WERI-Rb-1 (cell line): ENCODE measurements around the gene GATAD2B.

Source experiments
- DNase-seq: peaks from one replicate; pipeline ENCODE4 v3.0.0-alpha.2; 2020
- H3K27ac ChIP-seq: fragments of 250-450 bp; sonication (Bioruptor Pico); 2 replicates; pipeline ENCODE4 v1.5.1; 2020; ENCODE audit warnings: mild to moderate bottlenecking, moderate library complexity
- H3K27me3 ChIP-seq: fragments of 250-450 bp; sonication (Bioruptor Pico); 2 replicates; pipeline ENCODE4 v1.5.1; 2021; ENCODE audit warnings: mild to moderate bottlenecking, low read depth, moderate library complexity; ENCODE audit not compliant: insufficient read depth, severe bottlenecking
- H3K36me3 ChIP-seq: fragments of 250-450 bp; sonication (Bioruptor Pico); 2 replicates; pipeline ENCODE4 v1.5.1; 2020; ENCODE audit warnings: mild to moderate bottlenecking, moderate library complexity
- H3K4me3 ChIP-seq: 2 replicates; pipeline ENCODE4 v1.5.1; 2011; ENCODE audit warnings: low read depth, mild to moderate bottlenecking, control low read depth, low read length
- H3K9me3 ChIP-seq: fragments of 250-450 bp; sonication (Bioruptor Pico); 2 replicates; pipeline ENCODE4 v1.5.1; 2021; ENCODE audit warnings: mild to moderate bottlenecking, moderate library complexity; ENCODE audit not compliant: severe bottlenecking
- TF ChIP-seq, protein P1 (sequence below): IDR thresholded peaks from 2 replicates; pipeline ENCODE4 v1.5.1; 2011; ENCODE audit warnings: low read depth, mild to moderate bottlenecking, control low read depth, inconsistent platforms, low read length

The GATAD2B gene

DNA sequence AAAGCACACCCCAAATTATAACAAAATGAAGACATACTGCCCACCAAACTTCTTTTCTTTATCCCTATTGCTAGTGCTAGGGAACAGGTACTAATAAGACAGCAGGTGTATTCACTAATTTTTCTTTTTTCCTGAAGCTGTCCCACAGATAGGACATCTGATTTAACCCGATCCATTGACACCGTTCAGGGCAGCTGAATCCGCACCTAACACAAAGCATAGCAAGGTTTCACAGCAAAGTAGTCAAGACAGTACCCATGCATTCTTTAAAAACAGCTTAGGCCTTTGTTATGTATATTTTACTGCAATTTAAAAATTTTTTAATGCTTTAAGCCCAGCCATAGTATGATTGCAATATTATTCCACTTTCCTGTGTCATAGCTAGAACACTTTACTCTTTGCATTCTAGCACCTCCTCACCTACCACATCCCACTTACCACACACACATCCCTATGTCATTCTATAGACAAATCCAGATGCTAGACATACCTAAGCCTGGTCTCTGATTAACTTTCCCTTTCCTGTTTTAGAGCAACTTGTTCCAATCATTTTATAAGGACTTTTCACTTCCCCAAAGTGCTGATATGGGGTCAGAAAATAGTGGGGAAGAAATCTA is 40.4 kb downstream of the GATAD2B start:
- no peak for DNase-seq
- Histone ChIP-seq H3K9me3 (no peaks in the 10 kb centered on the region), H3K27ac (no peak overlapping the region), H3K27me3 (no peaks in the 10 kb centered on the region), H3K36me3 (peaks cover 42% of the 10 kb centered on the region), H3K4me3 (no peak overlapping the region)
- TF ChIP-seq, protein P1, sequence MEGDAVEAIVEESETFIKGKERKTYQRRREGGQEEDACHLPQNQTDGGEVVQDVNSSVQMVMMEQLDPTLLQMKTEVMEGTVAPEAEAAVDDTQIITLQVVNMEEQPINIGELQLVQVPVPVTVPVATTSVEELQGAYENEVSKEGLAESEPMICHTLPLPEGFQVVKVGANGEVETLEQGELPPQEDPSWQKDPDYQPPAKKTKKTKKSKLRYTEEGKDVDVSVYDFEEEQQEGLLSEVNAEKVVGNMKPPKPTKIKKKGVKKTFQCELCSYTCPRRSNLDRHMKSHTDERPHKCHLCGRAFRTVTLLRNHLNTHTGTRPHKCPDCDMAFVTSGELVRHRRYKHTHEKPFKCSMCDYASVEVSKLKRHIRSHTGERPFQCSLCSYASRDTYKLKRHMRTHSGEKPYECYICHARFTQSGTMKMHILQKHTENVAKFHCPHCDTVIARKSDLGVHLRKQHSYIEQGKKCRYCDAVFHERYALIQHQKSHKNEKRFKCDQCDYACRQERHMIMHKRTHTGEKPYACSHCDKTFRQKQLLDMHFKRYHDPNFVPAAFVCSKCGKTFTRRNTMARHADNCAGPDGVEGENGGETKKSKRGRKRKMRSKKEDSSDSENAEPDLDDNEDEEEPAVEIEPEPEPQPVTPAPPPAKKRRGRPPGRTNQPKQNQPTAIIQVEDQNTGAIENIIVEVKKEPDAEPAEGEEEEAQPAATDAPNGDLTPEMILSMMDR = no peak

DNA sequence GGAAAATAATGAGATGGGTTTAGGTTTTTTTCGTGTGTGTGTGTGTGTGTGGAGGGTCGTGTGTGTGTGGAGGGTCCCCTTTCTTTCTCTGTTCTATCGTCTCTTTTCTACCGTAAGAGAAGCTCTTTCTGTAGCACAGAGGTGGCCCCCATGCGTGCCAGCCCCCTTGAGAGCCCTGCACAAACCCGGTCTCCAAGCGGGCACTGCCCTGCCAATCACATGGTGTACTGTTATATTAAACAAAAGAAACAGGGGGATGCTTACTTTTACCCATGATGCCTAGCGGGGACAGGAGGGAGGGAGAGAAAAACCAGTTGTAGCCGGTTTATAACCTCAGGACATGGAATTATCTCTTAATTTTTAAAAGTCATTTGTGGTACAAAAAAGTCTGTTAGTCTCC is 41.0 kb downstream of the GATAD2B start:
- DNase-seq = no peak
- H3K4me3 ChIP-seq = no peak overlapping the region
- H3K9me3 ChIP-seq = no peaks in the 10 kb centered on the region
- no peak overlapping the region for H3K27ac ChIP-seq
- no peaks in the 10 kb centered on the region for H3K27me3 ChIP-seq
- TF ChIP-seq, protein P1 = no peak
- peaks cover 39% of the 10 kb centered on the region for H3K36me3 ChIP-seq

DNA sequence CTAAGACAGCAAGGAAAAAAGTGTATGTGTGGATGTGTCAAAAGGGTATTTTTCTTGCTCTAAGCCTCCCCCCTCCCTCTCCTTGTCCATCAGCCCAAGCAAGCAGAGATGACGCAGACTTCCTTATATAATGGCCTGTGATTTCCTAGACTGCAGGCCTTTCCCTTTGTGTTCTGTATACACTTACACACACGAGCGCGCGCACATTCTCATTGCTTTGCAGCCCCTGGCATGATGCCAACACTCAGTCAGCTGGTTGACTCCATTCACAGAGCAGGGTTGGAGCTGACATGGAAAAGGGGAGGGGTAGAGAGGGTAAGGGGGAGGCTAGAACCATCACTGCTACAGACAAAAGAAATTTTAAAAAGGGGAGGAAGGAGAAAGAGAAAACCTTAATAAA is 41.8 kb downstream of the GATAD2B start:
- no peak overlapping the region for H3K27ac ChIP-seq

DNA sequence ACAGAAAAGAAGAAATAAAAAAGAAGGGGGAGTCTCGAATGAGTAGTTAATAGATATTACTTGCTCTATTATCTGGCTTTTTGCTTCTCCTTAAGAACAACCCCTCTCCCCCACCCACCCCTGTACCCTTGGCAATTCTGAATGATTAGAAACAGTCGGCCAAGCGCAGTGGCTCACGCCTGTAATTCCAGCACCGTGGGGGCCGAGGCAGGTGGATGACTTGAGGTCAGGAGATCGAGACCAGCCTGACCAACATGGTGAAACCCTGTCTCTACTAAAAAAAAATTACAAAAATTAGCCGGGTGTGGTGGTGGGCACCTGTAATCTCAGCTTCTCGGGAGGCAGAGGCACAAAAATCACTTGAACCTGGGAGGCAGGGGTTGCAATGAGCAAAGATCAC is 42.7 kb downstream of the GATAD2B start:
- no peak for DNase-seq
- Histone ChIP-seq H3K36me3 (peaks cover 39% of the 10 kb centered on the region), H3K27ac (no peak overlapping the region), H3K4me3 (no peak overlapping the region), H3K27me3 (no peaks in the 10 kb centered on the region), H3K9me3 (no peaks in the 10 kb centered on the region)
- TF ChIP-seq, protein P1 = no peak

More for the DNA sequence above, 41.8 kb downstream of the GATAD2B start:
- H3K36me3 ChIP-seq = peaks cover 40% of the 10 kb centered on the region
- no peak for DNase-seq
- no peak overlapping the region for H3K4me3 ChIP-seq
- no peaks in the 10 kb centered on the region for H3K9me3 ChIP-seq
- no peaks in the 10 kb centered on the region for H3K27me3 ChIP-seq
- TF ChIP-seq, protein P1 = no peak

DNA sequence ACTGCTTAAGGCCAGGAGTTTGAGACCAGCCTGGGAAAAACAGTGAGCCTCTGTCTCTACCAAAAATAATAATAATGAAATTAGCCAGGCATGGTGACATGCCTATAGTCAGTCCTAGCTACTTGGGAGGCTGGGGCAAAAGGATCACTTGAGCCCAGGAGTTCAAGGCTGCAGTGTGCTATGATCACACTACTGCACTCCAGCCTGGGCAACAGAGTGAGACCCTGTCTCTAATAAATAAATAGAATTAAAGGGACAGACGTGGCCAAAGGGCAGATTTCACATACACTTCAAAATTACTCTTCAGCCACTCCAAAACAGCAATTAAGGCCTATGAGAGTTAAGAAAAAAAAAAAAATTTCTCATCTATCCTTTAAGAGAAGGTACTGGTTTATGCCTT is 45.7 kb downstream of the GATAD2B start:
- Histone ChIP-seq H3K27me3 (no peaks in the 10 kb centered on the region), H3K36me3 (peaks cover 44% of the 10 kb centered on the region), H3K27ac (no peak overlapping the region), H3K9me3 (no peaks in the 10 kb centered on the region), H3K4me3 (no peak overlapping the region)
- TF ChIP-seq, protein P1 = no peak
- no peak for DNase-seq

DNA sequence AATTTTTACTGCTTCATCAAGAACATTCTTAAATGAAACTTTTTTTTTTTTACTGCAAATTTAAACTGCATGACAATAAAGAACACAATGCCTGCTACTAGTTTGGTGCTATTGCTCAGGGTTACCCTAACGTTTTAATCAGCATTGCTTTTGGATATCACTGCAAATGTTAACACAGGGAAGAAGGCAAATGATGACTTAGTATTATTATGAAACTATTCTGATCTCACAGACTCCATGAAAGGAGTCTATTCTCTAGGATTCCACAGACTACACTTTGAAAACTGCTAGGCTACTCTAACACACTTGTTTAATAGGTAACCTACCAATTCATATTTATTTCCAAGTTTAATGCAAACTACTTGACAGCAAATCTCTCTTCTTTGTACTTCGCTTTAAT is 49.8 kb downstream of the GATAD2B start:
- Histone ChIP-seq H3K27ac (no peak overlapping the region), H3K27me3 (no peaks in the 10 kb centered on the region), H3K9me3 (peaks cover 10% of the 10 kb centered on the region), H3K4me3 (no peak overlapping the region), H3K36me3 (peaks cover 55% of the 10 kb centered on the region)
- TF ChIP-seq, protein P1 = no peak
- no peak for DNase-seq
